SK-N-SH treated with all-trans-retinoic acid at 6 μM for 48 hours (cell line): ENCODE data around the gene UVRAG.

Experiments
- ATAC-seq: fragments of 200-7000 bp; cut with Tn5 transposase; 3 replicates; pipeline ENCODE4 v1.9.1; 2020; ENCODE audit warnings: mild to moderate bottlenecking, moderate library complexity
- ARNTL ChIP-seq: fragments of 450-650 bp; formaldehyde crosslinking; IDR thresholded peaks from 2 replicates; pipeline ENCODE4 v1.5.0; 2020; ENCODE audit warnings: low read depth, mild to moderate bottlenecking, moderate library complexity, borderline replicate concordance
- BACH2 ChIP-seq: fragments of 250-450 bp; sonication (Bioruptor Pico); IDR thresholded peaks from 2 replicates; pipeline ENCODE4 v1.9.0; 2021; ENCODE audit warnings: mild to moderate bottlenecking, borderline replicate concordance
- CREB5 ChIP-seq: fragments of 250-450 bp; sonication (Bioruptor Pico); IDR thresholded peaks from 2 replicates; pipeline ENCODE4 v1.5.1; 2020; ENCODE audit warnings: low read depth, mild to moderate bottlenecking, moderate library complexity
- CSDC2 ChIP-seq: fragments of 250-450 bp; sonication (Bioruptor Pico); IDR thresholded peaks from 2 replicates; pipeline ENCODE4 v1.5.0; 2020; ENCODE audit warnings: mild to moderate bottlenecking, moderate library complexity
- CSRNP3 ChIP-seq: fragments of 250-450 bp; sonication (Bioruptor Pico); IDR thresholded peaks from 2 replicates; pipeline ENCODE4 v1.5.1; 2021; ENCODE audit warnings: mild to moderate bottlenecking, moderate library complexity
- ESRRG ChIP-seq: fragments of 250-450 bp; sonication (Bioruptor Pico); IDR thresholded peaks from 2 replicates; pipeline ENCODE4 v1.6.1; 2021; ENCODE audit warnings: mild to moderate bottlenecking
- GLIS3 ChIP-seq: fragments of 250-450 bp; sonication (Bioruptor Pico); IDR thresholded peaks from 2 replicates; pipeline ENCODE4 v1.5.0; 2020; ENCODE audit warnings: mild to moderate bottlenecking, moderate library complexity
- ISL1 ChIP-seq: fragments of 250-450 bp; sonication (Bioruptor Pico); IDR thresholded peaks from 2 replicates; pipeline ENCODE4 v2.1.2; 2022; ENCODE audit warnings: mild to moderate bottlenecking, moderate library complexity
- OSR1 ChIP-seq: fragments of 250-450 bp; sonication (Bioruptor Pico); IDR thresholded peaks from 2 replicates; pipeline ENCODE4 v1.8.0; 2022; ENCODE audit warnings: moderate library complexity, mild to moderate bottlenecking, inconsistent platforms
- PATZ1 ChIP-seq: fragments of 250-450 bp; sonication (Bioruptor Pico); IDR thresholded peaks from 2 replicates; pipeline ENCODE4 v1.8.0; 2020; ENCODE audit warnings: mild to moderate bottlenecking, moderate library complexity, borderline replicate concordance
- POU6F1 ChIP-seq: fragments of 250-450 bp; sonication (Bioruptor Pico); IDR thresholded peaks from 2 replicates; pipeline ENCODE4 v1.8.0; 2021; ENCODE audit warnings: low read depth, mild to moderate bottlenecking, moderate library complexity, borderline replicate concordance
- PPARA ChIP-seq: fragments of 250-450 bp; sonication (Bioruptor Pico); IDR thresholded peaks from 2 replicates; pipeline ENCODE4 v1.5.0; 2020; ENCODE audit warnings: mild to moderate bottlenecking, borderline replicate concordance
- RARB ChIP-seq: fragments of 250-450 bp; sonication (Bioruptor Pico); IDR thresholded peaks from 2 replicates; pipeline ENCODE4 v1.8.0; 2021; ENCODE audit warnings: mild to moderate bottlenecking, moderate library complexity
- SNAI2 ChIP-seq: fragments of 250-450 bp; sonication (Bioruptor Pico); IDR thresholded peaks from 2 replicates; pipeline ENCODE4 v1.5.0; 2020; ENCODE audit warnings: mild to moderate bottlenecking, moderate library complexity
- TCF4 ChIP-seq: fragments of 250-450 bp; sonication (Bioruptor Pico); IDR thresholded peaks from 2 replicates; pipeline ENCODE4 v1.8.0; 2021; ENCODE audit warnings: mild to moderate bottlenecking, moderate library complexity, borderline replicate concordance
- TOX ChIP-seq: fragments of 250-450 bp; sonication (Bioruptor Pico); IDR thresholded peaks from 2 replicates; pipeline ENCODE4 v1.8.0; 2021; ENCODE audit warnings: mild to moderate bottlenecking, moderate library complexity, borderline replicate concordance
- TSHZ2 ChIP-seq: fragments of 250-450 bp; sonication (Bioruptor Pico); IDR thresholded peaks from 2 replicates; pipeline ENCODE4 v1.5.0; 2020; ENCODE audit warnings: mild to moderate bottlenecking, moderate library complexity
- ZC3H10 ChIP-seq: fragments of 250-450 bp; sonication (Bioruptor Pico); IDR thresholded peaks from 2 replicates; pipeline ENCODE4 v1.5.1; 2021; ENCODE audit warnings: mild to moderate bottlenecking, moderate library complexity
- ZFP3 ChIP-seq: fragments of 250-450 bp; sonication (Bioruptor Pico); IDR thresholded peaks from 2 replicates; pipeline ENCODE4 v1.5.0; 2020; ENCODE audit warnings: mild to moderate bottlenecking, moderate library complexity
- ZNF565 ChIP-seq: fragments of 450-650 bp; formaldehyde crosslinking; conservative IDR thresholded peaks from 2 replicates; pipeline ENCODE4 v1.5.0; 2020; ENCODE audit warnings: low read depth, mild to moderate bottlenecking, moderate library complexity
- ZNF70 ChIP-seq: fragments of 450-650 bp; formaldehyde crosslinking; IDR thresholded peaks from 2 replicates; pipeline ENCODE4 v1.5.0; 2020; ENCODE audit warnings: mild to moderate bottlenecking, moderate library complexity
- ZNF8 ChIP-seq: fragments of 450-650 bp; formaldehyde crosslinking; IDR thresholded peaks from 2 replicates; pipeline ENCODE4 v1.5.0; 2020; ENCODE audit warnings: mild to moderate bottlenecking, moderate library complexity

The UVRAG gene

GRCh38 chr11:75827562-75827961 is 12.6 kb downstream of the UVRAG start:
- TF ChIP-seq BACH2 (CRISPR knock-in tag): no peak
- no peak for TF ChIP-seq CSRNP3 (CRISPR knock-in tag)
- no peak for TF ChIP-seq ZFP3 (CRISPR knock-in tag)
- TF ChIP-seq PATZ1 (CRISPR knock-in tag): no peak
- no peak for TF ChIP-seq ARNTL (CRISPR knock-in tag)
- no peak for TF ChIP-seq GLIS3 (CRISPR knock-in tag)
- no peak for TF ChIP-seq OSR1
- TF ChIP-seq TOX (CRISPR knock-in tag): no peak
- no peak for TF ChIP-seq ZNF565
- no peak for TF ChIP-seq ZNF70 (CRISPR knock-in tag)
- no peak for TF ChIP-seq ZNF8 (CRISPR knock-in tag)
- TF ChIP-seq TCF4 (CRISPR knock-in tag): no peak
- TF ChIP-seq POU6F1 (CRISPR knock-in tag): no peak
- no peak for TF ChIP-seq CREB5 (CRISPR knock-in tag)
- no peak for TF ChIP-seq ZC3H10
- no peak for TF ChIP-seq PPARA (CRISPR knock-in tag)
- TF ChIP-seq RARB: no peak
- no peak for ATAC-seq

- no peak for ATAC-seq
- no peak for TF ChIP-seq TSHZ2 (CRISPR knock-in tag)
Observed at GRCh38 chr11:75831915-75832502, 17.0 kb downstream of the UVRAG start.

GRCh38 chr11:75834728-75835127 is 19.7 kb downstream of the UVRAG start:
- no peak for ATAC-seq
- TF ChIP-seq CREB5 (CRISPR knock-in tag) (no peak), BACH2 (CRISPR knock-in tag) (no peak), POU6F1 (CRISPR knock-in tag) (no peak), CSDC2 (CRISPR knock-in tag) (no peak), PPARA (CRISPR knock-in tag) (no peak), ZNF70 (CRISPR knock-in tag) (no peak), GLIS3 (CRISPR knock-in tag) (no peak), TOX (CRISPR knock-in tag) (no peak), PATZ1 (CRISPR knock-in tag) (no peak), ARNTL (CRISPR knock-in tag) (no peak), RARB (no peak), SNAI2 (CRISPR knock-in tag) (no peak), ESRRG (CRISPR knock-in tag) (no peak), TCF4 (CRISPR knock-in tag) (no peak), ZC3H10 (no peak), OSR1 (no peak), ISL1 (CRISPR knock-in tag) (no peak)
